HepG2 (cell line): ENCODE results near the gene DNAJC15. TPM values are rescaled to one million over a fixed set of nuclear protein-coding genes. Genes with fewer than 3 reads are reported as not detected.
"Not testable (repeated sequence)": the region's sequence is repeated elsewhere in the genome, so short reads cannot be mapped to it uniquely, and the experiment has no call there.

Experiments used
- AHDC1 ChIP-seq: sonication (generic); formaldehyde crosslinking; IDR thresholded peaks from 2 replicates; pipeline ENCODE4 v1.5.1; 2020; ENCODE audit warnings: mild to moderate bottlenecking, missing genetic modification reagents, borderline replicate concordance
- ASH2L ChIP-seq: fragments of 300-600, 200-600 bp; sonication (generic); IDR thresholded peaks from 2 replicates; pipeline ENCODE4 v1.7.0; 2017; ENCODE audit warnings: low read depth, mild to moderate bottlenecking, moderate library complexity, mixed read lengths, low read length; ENCODE audit not compliant: insufficient read length
- ELF3 ChIP-seq: IDR thresholded peaks from 2 replicates; pipeline ENCODE4 v1.6.1; 2016; ENCODE audit warnings: missing genetic modification reagents, missing compliant biosample characterization
- GFI1 ChIP-seq: sonication (generic); formaldehyde crosslinking; IDR thresholded peaks from 2 replicates; pipeline ENCODE4 v1.5.0; 2020; ENCODE audit warnings: missing genetic modification reagents, mild to moderate bottlenecking, borderline replicate concordance
- HDAC1 ChIP-seq: sonication (generic); formaldehyde crosslinking; IDR thresholded peaks from 2 replicates; pipeline ENCODE4 v1.5.1; 2020; ENCODE audit warnings: mild to moderate bottlenecking, missing genetic modification reagents
- HNF1A ChIP-seq, 2 experiments: sonication (generic) in 1 of 2; formaldehyde crosslinking in 1 of 2; IDR thresholded peaks; 2 replicates each; pipeline versions ENCODE4 v1.4.0 to v1.6.1; 2016 to 2020; ENCODE audit warnings: borderline replicate concordance in 1 of 2, low read depth in 1 of 2, mild to moderate bottlenecking in 1 of 2, missing genetic modification reagents in 1 of 2
- KAT8 ChIP-seq: IDR thresholded peaks from 2 replicates; pipeline ENCODE4 v1.6.1; 2016; ENCODE audit warnings: missing genetic modification reagents, missing compliant biosample characterization
- NR2F1 ChIP-seq, 2 experiments: fragments of 450-650 bp in 1 of 2; formaldehyde crosslinking in 1 of 2; IDR thresholded peaks; 2 replicates each; pipeline versions ENCODE4 v1.5.0 to v1.6.1; 2016 to 2020; ENCODE audit warnings: mild to moderate bottlenecking in 1 of 2, missing compliant biosample characterization in 1 of 2, missing genetic modification reagents in 1 of 2, moderate library complexity in 1 of 2
- SALL1 ChIP-seq: sonication (generic); formaldehyde crosslinking; IDR thresholded peaks from 2 replicates; pipeline ENCODE4 v1.8.0; 2022; ENCODE audit warnings: mild to moderate bottlenecking, missing genetic modification reagents
- SAP130 ChIP-seq: IDR thresholded peaks from 2 replicates; pipeline ENCODE4 v1.6.1; 2016; ENCODE audit warnings: low read depth
- SOX13 ChIP-seq, 3 experiments: fragments of 450-650 bp in 1 of 3; sonication (generic) in 1 of 3; formaldehyde crosslinking in 1 of 3; IDR thresholded peaks in 2 of 3; conservative IDR thresholded peaks in 1 of 3; 2 replicates each; pipeline versions ENCODE4 v1.5.0 to v1.6.1; 2016 to 2020; ENCODE audit warnings: antibody characterized with exemption in 1 of 3, mild to moderate bottlenecking in 1 of 3, missing compliant biosample characterization in 1 of 3, missing genetic modification reagents in 1 of 3, moderate library complexity in 1 of 3
- SOX5 ChIP-seq: IDR thresholded peaks from 2 replicates; pipeline ENCODE4 v1.6.1; 2016; ENCODE audit warnings: borderline replicate concordance
- SOX6 ChIP-seq, 2 experiments: fragments of 450-650 bp in 1 of 2; sonication (generic) in 1 of 2; formaldehyde crosslinking in 1 of 2; IDR thresholded peaks; 2 replicates each; pipeline versions ENCODE4 v1.4.0 to v1.6.1; 2017 to 2020; ENCODE audit warnings: antibody characterized with exemption in 1 of 2, mild to moderate bottlenecking in 1 of 2, missing genetic modification reagents in 1 of 2
- ZFX ChIP-seq: sonication (generic); formaldehyde crosslinking; IDR thresholded peaks from 2 replicates; pipeline ENCODE4 v1.4.0; 2020; ENCODE audit warnings: mild to moderate bottlenecking, low read depth, missing genetic modification reagents, moderate library complexity
- ZNF362 ChIP-seq: sonication (generic); formaldehyde crosslinking; IDR thresholded peaks from 2 replicates; pipeline ENCODE4 v1.4.0; 2020; ENCODE audit warnings: missing genetic modification reagents, mild to moderate bottlenecking, borderline replicate concordance
- ZNF670 ChIP-seq: sonication (generic); formaldehyde crosslinking; IDR thresholded peaks from 2 replicates; pipeline ENCODE4 v1.8.0; 2022; ENCODE audit warnings: mild to moderate bottlenecking, missing genetic modification reagents, borderline replicate concordance
- polyA plus RNA-seq, 8 experiments: library from polyadenylated mRNA; depleted of rRNA in 3 of 8; stranded (reverse) in 7 of 8; unstranded in 1 of 8; fragments of >200 nt; fragmentation: Illumina TruSeq in 4 of 8; extraction: Trizol in 4 of 8; gene quantifications; 2 replicates each; pipeline versions ENCODE4 v1.2.1 to v1.2.3, GENCODE V29; 2011 to 2016; ENCODE audit warnings: low read depth in 4 of 8, missing spikeins in 1 of 8, mixed read lengths in 1 of 8; ENCODE audit not compliant: insufficient read depth in 1 of 8
- total RNA-seq, 5 experiments: library from RNA; depleted of rRNA; stranded (reverse); fragments of >200 nt; fragmentation: Illumina TruSeq; extraction: Trizol; gene quantifications; 2 replicates each; pipeline ENCODE4 v1.2.3, GENCODE V29; 2016; ENCODE audit warnings: low read depth in 1 of 5

The DNAJC15 gene
- total and polyA plus RNA-seq, 2 of the 13 experiments (the other 11 are each of a cell fraction or from before 2014, with no cell fraction given): 23.0 to 31.9 TPM

GRCh38 chr13:43045302-43045773 lies 22.0 kb downstream of the DNAJC15 start (continued):
- TF ChIP-seq AHDC1 (CRISPR knock-in tag) (0 out of 2 replicates have a peak, but pooled peaks have one; percentile 20), GFI1 (CRISPR knock-in tag) (0 out of 2 replicates have a peak, but pooled peaks have one; percentile 19), ELF3 (CRISPR knock-in tag) (peak; percentile 73), HDAC1 (CRISPR knock-in tag) (peak; percentile 43; the same call in 1 of the 2 replicates), SOX13 (CRISPR knock-in tag; conservative IDR thresholded peaks at IDR 0.05 in 1 of 2, IDR thresholded peaks at IDR 0.05 in 1 of 2) (0 out of 4 replicates have a peak, but pooled peaks of 1 of the 2 experiments have one; percentile 27), SAP130 (CRISPR knock-in tag) (peak; percentile 39; the same call in 1 of the 2 replicates), ASH2L (peak; percentile 79), HNF1A (IDR thresholded peaks at IDR 0.05; ENCODE audit: low read depth) (peak; percentile 53), HNF1A (CRISPR knock-in tag; IDR thresholded peaks at IDR 0.05; ENCODE audit: borderline replicate concordance) (peak; percentile 39; the same call in 1 of the 2 replicates), ZFX (peak; percentile 67), ZNF670 (CRISPR knock-in tag) (0 out of 2 replicates have a peak, but pooled peaks have one; percentile 37), KAT8 (0 out of 2 replicates have a peak, but pooled peaks have one; percentile 8), NR2F1 (CRISPR knock-in tag; IDR thresholded peaks at IDR 0.05) (0 out of 4 replicates have a peak, but pooled peaks of 1 of the 2 experiments have one; percentile 1), SALL1 (CRISPR knock-in tag) (0 out of 2 replicates have a peak, but pooled peaks have one; percentile 13), SOX5 (CRISPR knock-in tag) (0 out of 2 replicates have a peak, but pooled peaks have one; percentile 9), SOX6 (CRISPR knock-in tag; IDR thresholded peaks at IDR 0.05) (peak; percentile 52; the same call in 1 of the 2 replicates), ZNF362 (CRISPR knock-in tag) (0 out of 2 replicates have a peak, but pooled peaks have one; percentile 7)
- TF ChIP-seq SOX13, SOX6 (IDR thresholded peaks at IDR 0.05): not testable (repeated sequence)
